Osteoblast (primary cell): ENCODE measurements around the gene LIN9. TPM values are rescaled to one million over a fixed set of nuclear protein-coding genes. Genes with fewer than 3 reads are reported as not detected.

Experiments
- DNase-seq: peaks from one replicate; pipeline ENCODE4 v3.0.0; 2011; ENCODE audit warnings: low spot score, mixed read lengths; ENCODE audit not compliant: insufficient read length; ENCODE audit errors: missing footprints
- H2AFZ ChIP-seq: 2 replicates; pipeline ENCODE4 v1.6.0; 2011; ENCODE audit warnings: mild to moderate bottlenecking, low read length
- H3K27ac ChIP-seq: 2 replicates; pipeline ENCODE4 v1.5.1; 2011; ENCODE audit warnings: mild to moderate bottlenecking, low read depth, low read length, moderate library complexity
- H3K27me3 ChIP-seq: 2 replicates; pipeline ENCODE4 v1.6.0; 2012; ENCODE audit warnings: mild to moderate bottlenecking, control low read depth, inconsistent platforms, low read length, moderate library complexity; ENCODE audit not compliant: insufficient read depth
- H3K36me3 ChIP-seq: 2 replicates; pipeline ENCODE4 v1.5.1; 2011; ENCODE audit warnings: mild to moderate bottlenecking, low read length, control low read depth, moderate library complexity; ENCODE audit not compliant: insufficient read depth
- H3K4me1 ChIP-seq: 2 replicates; pipeline ENCODE4 v1.5.1; 2011; ENCODE audit warnings: mild to moderate bottlenecking, low read length, control low read depth, moderate library complexity; ENCODE audit not compliant: insufficient read depth
- H3K4me2 ChIP-seq: 2 replicates; pipeline ENCODE4 v1.6.0; 2011; ENCODE audit warnings: mild to moderate bottlenecking, low read length; ENCODE audit not compliant: insufficient read depth
- H3K4me3 ChIP-seq: fragments of 200-600 bp; sonication (generic); 3 replicates; pipeline ENCODE4 v1.5.1; 2012; ENCODE audit warnings: mild to moderate bottlenecking, low read length, inconsistent platforms; ENCODE audit not compliant: insufficient read depth
- H3K79me2 ChIP-seq: 2 replicates; pipeline ENCODE4 v1.6.0; 2012; ENCODE audit warnings: mild to moderate bottlenecking, low read length, control low read depth, inconsistent platforms; ENCODE audit not compliant: insufficient read depth
- H3K9me3 ChIP-seq: 2 replicates; pipeline ENCODE4 v1.5.1; 2011; ENCODE audit warnings: low read depth, low read length, control low read depth
- H4K20me1 ChIP-seq: 2 replicates; pipeline ENCODE4 v1.6.0; 2012; ENCODE audit warnings: mild to moderate bottlenecking, low read length, control low read depth; ENCODE audit not compliant: insufficient read depth
- CTCF ChIP-seq: IDR thresholded peaks from 2 replicates; pipeline ENCODE4 v1.5.1; 2011; ENCODE audit warnings: mild to moderate bottlenecking, low read depth, low read length, moderate library complexity; ENCODE audit errors: extremely low read depth
- total RNA-seq: library from RNA; depleted of rRNA; stranded (reverse); fragments of >200 nt; gene quantifications from 2 replicates; pipeline ENCODE4 v1.2.3, GENCODE V29; 2012

The LIN9 gene
- total RNA-seq, 1 donor = 2.5 TPM

GRCh38 chr1:226320930-226321329, 12.0 kb upstream of the LIN9 start:
- Histone ChIP-seq H3K9me3 (no peaks in the 10 kb centered on the region), H2AFZ (no peak overlapping the region), H3K79me2 (no peaks in the 10 kb centered on the region), H3K27ac (no peak overlapping the region), H3K4me2 (no peak overlapping the region), H3K4me1 (no peaks in the 10 kb centered on the region), H4K20me1 (no peaks in the 10 kb centered on the region), H3K36me3 (no peaks in the 10 kb centered on the region), H3K27me3 (peaks cover 5% of the 10 kb centered on the region), H3K4me3 (no peak overlapping the region)
- no peak for TF ChIP-seq CTCF
- no peak for DNase-seq

GRCh38 chr1:226318471-226318870, 9.5 kb upstream of the LIN9 start:
- no peaks in the 10 kb centered on the region for H3K36me3 ChIP-seq
- H3K9me3 ChIP-seq = no peaks in the 10 kb centered on the region
- no peaks in the 10 kb centered on the region for H3K79me2 ChIP-seq
- no peak for DNase-seq
- no peaks in the 10 kb centered on the region for H3K4me1 ChIP-seq
- H3K4me3 ChIP-seq = no peak overlapping the region
- no peak overlapping the region for H2AFZ ChIP-seq
- no peak overlapping the region for H3K27ac ChIP-seq
- no peak overlapping the region for H3K4me2 ChIP-seq
- H3K27me3 ChIP-seq = peaks cover 11% of the 10 kb centered on the region
- no peaks in the 10 kb centered on the region for H4K20me1 ChIP-seq
- no peak for TF ChIP-seq CTCF

GRCh38 chr1:226314055-226314454, 5.1 kb upstream of the LIN9 start:
- Histone ChIP-seq H4K20me1 (no peaks in the 10 kb centered on the region), H3K36me3 (no peaks in the 10 kb centered on the region), H3K4me2 (no peak overlapping the region), H3K4me3 (no peak overlapping the region), H3K79me2 (no peaks in the 10 kb centered on the region), H2AFZ (no peak overlapping the region), H3K27me3 (peaks cover 11% of the 10 kb centered on the region), H3K27ac (no peak overlapping the region), H3K9me3 (no peaks in the 10 kb centered on the region), H3K4me1 (peaks cover 9% of the 10 kb centered on the region)
- TF ChIP-seq CTCF = no peak
- DNase-seq = no peak

GRCh38 chr1:226312065-226312464, 3.1 kb upstream of the LIN9 start:
- H2AFZ ChIP-seq = no peak overlapping the region
- TF ChIP-seq CTCF = no peak
- no peak overlapping the region for H3K27ac ChIP-seq
- H4K20me1 ChIP-seq = no peaks in the 10 kb centered on the region
- H3K9me3 ChIP-seq = no peaks in the 10 kb centered on the region
- H3K79me2 ChIP-seq = peaks cover 13% of the 10 kb centered on the region
- DNase-seq = no peak
- no peaks in the 10 kb centered on the region for H3K36me3 ChIP-seq
- peaks cover 9% of the 10 kb centered on the region for H3K4me1 ChIP-seq
- peaks cover 9% of the 10 kb centered on the region for H3K27me3 ChIP-seq
- H3K4me2 ChIP-seq = no peak overlapping the region
- H3K4me3 ChIP-seq = no peak overlapping the region
